ENCODE measurements around the gene DHX35. TPM values are rescaled to one million over a fixed set of nuclear protein-coding genes. Genes with fewer than 3 reads are reported as not detected.

Gene DHX35
- total RNA-seq, 1 experiment from 2014 or later = 20.4 TPM

DNA sequence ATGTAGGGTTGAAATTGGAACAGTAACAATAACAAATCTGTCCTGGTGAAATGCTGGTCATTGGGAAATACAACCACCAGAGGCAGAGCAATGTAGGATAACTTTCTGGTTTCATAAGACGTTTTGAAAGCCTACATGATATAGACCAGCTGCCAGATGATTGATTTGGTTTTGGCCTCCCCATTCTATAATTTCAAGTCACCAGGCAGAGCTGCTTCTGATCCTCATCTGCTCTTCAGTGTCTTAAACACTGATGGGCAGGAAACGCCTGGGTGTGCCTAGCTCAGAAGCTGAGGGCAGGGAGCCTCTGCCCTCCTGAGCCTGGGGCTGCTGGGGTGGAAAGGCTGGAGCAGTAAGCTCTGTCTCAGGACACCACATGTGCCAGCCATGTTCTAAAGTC lies 24.5 kb downstream of the DHX35 start (continued):
- no peak for TF ChIP-seq ZBTB21 (CRISPR knock-in tag; IDR thresholded peaks at IDR 0.05; ENCODE audit: borderline replicate concordance)
- TF ChIP-seq EMX1 (CRISPR knock-in tag; IDR thresholded peaks at IDR 0.05) = no peak
- TF ChIP-seq, protein P1, sequence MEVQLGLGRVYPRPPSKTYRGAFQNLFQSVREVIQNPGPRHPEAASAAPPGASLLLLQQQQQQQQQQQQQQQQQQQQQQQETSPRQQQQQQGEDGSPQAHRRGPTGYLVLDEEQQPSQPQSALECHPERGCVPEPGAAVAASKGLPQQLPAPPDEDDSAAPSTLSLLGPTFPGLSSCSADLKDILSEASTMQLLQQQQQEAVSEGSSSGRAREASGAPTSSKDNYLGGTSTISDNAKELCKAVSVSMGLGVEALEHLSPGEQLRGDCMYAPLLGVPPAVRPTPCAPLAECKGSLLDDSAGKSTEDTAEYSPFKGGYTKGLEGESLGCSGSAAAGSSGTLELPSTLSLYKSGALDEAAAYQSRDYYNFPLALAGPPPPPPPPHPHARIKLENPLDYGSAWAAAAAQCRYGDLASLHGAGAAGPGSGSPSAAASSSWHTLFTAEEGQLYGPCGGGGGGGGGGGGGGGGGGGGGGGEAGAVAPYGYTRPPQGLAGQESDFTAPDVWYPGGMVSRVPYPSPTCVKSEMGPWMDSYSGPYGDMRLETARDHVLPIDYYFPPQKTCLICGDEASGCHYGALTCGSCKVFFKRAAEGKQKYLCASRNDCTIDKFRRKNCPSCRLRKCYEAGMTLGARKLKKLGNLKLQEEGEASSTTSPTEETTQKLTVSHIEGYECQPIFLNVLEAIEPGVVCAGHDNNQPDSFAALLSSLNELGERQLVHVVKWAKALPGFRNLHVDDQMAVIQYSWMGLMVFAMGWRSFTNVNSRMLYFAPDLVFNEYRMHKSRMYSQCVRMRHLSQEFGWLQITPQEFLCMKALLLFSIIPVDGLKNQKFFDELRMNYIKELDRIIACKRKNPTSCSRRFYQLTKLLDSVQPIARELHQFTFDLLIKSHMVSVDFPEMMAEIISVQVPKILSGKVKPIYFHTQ (CRISPR knock-in tag; IDR thresholded peaks at IDR 0.05) = no peak
- no peak for TF ChIP-seq PRRX2 (CRISPR knock-in tag; IDR thresholded peaks at IDR 0.05)
- no peak for TF ChIP-seq NR1H2 (CRISPR knock-in tag; IDR thresholded peaks at IDR 0.05)
- TF ChIP-seq, protein P2, sequence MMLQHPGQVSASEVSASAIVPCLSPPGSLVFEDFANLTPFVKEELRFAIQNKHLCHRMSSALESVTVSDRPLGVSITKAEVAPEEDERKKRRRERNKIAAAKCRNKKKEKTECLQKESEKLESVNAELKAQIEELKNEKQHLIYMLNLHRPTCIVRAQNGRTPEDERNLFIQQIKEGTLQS (CRISPR knock-in tag; conservative IDR thresholded peaks at IDR 0.05) = no peak

DNA sequence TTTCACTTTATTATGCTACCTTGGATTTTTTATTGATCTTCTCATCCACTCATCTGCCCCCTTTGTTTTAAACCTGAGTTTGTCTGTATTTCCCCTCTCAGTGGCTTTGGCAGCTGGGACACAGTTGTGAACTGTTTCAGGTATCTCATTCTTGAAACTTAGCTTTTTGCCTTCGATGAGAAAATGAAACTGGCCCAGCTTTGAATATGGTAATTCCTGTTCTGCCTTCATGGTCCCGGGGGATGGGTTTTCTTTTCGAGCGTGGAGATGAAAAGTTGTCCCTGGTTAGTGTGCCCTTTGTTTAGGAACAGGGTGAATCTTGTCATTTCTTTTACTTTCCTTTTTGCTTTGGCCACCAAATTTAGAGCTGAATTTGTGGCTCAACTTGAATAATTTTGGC lies 25.6 kb downstream of the DHX35 start:
- CTCF ChIA-PET = interaction anchor here (1.1 to 1.7 kb wide), 2 partner anchors 10 to 262 kb away, joined by 3 read pairs; no protein-coding TSS in a partner anchor
- POLR2A ChIA-PET = interaction anchor here (1.2 kb wide), 1 partner anchor 26 kb away, joined by 3 read pairs; the partner anchor contains the start of gene DHX35
- no peaks in the 10 kb centered on the region for H3K9me3 Mint-ChIP-seq
- peaks cover 34% of the 10 kb centered on the region for H3K36me3 Mint-ChIP-seq
- no peaks in the 10 kb centered on the region for H3K27me3 Mint-ChIP-seq (ENCODE audit: low read depth)
- TF ChIP-seq ZNF396 (CRISPR knock-in tag; IDR thresholded peaks at IDR 0.05; ENCODE audit: borderline replicate concordance) = no peak
- no peak for TF ChIP-seq GRHL2 (CRISPR knock-in tag; IDR thresholded peaks at IDR 0.05; ENCODE audit: insufficient replicate concordance, severe bottlenecking)
- TF ChIP-seq, protein P3, sequence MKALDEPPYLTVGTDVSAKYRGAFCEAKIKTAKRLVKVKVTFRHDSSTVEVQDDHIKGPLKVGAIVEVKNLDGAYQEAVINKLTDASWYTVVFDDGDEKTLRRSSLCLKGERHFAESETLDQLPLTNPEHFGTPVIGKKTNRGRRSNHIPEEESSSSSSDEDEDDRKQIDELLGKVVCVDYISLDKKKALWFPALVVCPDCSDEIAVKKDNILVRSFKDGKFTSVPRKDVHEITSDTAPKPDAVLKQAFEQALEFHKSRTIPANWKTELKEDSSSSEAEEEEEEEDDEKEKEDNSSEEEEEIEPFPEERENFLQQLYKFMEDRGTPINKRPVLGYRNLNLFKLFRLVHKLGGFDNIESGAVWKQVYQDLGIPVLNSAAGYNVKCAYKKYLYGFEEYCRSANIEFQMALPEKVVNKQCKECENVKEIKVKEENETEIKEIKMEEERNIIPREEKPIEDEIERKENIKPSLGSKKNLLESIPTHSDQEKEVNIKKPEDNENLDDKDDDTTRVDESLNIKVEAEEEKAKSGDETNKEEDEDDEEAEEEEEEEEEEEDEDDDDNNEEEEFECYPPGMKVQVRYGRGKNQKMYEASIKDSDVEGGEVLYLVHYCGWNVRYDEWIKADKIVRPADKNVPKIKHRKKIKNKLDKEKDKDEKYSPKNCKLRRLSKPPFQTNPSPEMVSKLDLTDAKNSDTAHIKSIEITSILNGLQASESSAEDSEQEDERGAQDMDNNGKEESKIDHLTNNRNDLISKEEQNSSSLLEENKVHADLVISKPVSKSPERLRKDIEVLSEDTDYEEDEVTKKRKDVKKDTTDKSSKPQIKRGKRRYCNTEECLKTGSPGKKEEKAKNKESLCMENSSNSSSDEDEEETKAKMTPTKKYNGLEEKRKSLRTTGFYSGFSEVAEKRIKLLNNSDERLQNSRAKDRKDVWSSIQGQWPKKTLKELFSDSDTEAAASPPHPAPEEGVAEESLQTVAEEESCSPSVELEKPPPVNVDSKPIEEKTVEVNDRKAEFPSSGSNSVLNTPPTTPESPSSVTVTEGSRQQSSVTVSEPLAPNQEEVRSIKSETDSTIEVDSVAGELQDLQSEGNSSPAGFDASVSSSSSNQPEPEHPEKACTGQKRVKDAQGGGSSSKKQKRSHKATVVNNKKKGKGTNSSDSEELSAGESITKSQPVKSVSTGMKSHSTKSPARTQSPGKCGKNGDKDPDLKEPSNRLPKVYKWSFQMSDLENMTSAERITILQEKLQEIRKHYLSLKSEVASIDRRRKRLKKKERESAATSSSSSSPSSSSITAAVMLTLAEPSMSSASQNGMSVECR (CRISPR knock-in tag; IDR thresholded peaks at IDR 0.05; ENCODE audit: borderline replicate concordance) = no peak
- TF ChIP-seq, protein P4, sequence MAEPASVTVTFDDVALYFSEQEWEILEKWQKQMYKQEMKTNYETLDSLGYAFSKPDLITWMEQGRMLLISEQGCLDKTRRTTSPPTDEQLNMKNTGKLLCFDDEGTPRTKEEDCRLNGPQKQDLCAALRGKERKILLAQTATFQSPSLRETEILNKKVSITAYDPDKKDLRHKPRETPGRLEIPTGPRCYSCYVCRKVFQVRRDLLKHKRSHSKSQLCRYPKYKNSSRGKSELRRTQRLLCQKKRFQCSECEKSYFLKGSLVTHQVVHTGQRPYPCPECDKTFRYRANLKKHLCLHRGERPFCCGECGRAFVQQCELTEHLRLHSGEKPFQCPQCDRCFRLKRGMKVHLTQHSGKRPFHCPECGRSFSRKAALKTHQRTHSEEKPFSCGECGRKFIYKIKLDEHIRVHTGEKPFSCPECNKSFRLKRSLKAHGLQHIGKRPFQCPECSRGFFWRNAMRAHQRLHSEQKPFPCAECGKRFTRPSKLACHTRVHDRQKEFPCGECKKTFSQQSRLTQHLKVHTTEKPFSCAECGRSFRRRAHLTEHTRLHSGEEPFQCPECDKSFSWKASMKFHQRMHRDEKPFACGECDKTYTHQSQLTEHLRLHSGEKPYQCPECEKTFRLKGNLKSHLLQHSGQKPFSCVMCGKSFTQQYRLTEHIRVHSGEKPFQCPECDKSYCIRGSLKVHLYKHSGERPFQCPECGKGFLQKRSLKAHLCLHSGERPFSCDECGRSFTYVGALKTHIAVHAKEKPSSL (CRISPR knock-in tag; conservative IDR thresholded peaks at IDR 0.05) = no peak
- TF ChIP-seq PRRX2 (CRISPR knock-in tag; IDR thresholded peaks at IDR 0.05) = no peak
- no peak for TF ChIP-seq ZNF416 (CRISPR knock-in tag; IDR thresholded peaks at IDR 0.05)
- no peak for TF ChIP-seq FOXP1 (CRISPR knock-in tag; IDR thresholded peaks at IDR 0.05; ENCODE audit: borderline replicate concordance)
- no peak for TF ChIP-seq CBFB (CRISPR knock-in tag; IDR thresholded peaks at IDR 0.05; ENCODE audit: low read depth)
- TF ChIP-seq, protein P5, sequence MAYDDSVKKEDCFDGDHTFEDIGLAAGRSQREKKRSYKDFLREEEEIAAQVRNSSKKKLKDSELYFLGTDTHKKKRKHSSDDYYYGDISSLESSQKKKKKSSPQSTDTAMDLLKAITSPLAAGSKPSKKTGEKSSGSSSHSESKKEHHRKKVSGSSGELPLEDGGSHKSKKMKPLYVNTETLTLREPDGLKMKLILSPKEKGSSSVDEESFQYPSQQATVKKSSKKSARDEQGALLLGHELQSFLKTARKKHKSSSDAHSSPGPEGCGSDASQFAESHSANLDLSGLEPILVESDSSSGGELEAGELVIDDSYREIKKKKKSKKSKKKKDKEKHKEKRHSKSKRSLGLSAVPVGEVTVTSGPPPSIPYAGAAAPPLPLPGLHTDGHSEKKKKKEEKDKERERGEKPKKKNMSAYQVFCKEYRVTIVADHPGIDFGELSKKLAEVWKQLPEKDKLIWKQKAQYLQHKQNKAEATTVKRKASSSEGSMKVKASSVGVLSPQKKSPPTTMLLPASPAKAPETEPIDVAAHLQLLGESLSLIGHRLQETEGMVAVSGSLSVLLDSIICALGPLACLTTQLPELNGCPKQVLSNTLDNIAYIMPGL (CRISPR knock-in tag; IDR thresholded peaks at IDR 0.05) = no peak
- TF ChIP-seq, protein P1 (CRISPR knock-in tag; IDR thresholded peaks at IDR 0.05) = no peak
- peaks cover 17% of the 10 kb centered on the region for H3K4me1 Mint-ChIP-seq
- no peak for DNase-seq (ENCODE audit: low spot score)
- no peak for ATAC-seq
- H3K27ac Mint-ChIP-seq = peak overlapping the region; percentile 87
- no peak overlapping the region for H3K4me3 Mint-ChIP-seq
